Panc1 (cell line): ENCODE data around the gene CLCN7. TPM values are rescaled to one million over a fixed set of nuclear protein-coding genes. Genes with fewer than 3 reads are reported as not detected.

Source experiments
- ATAC-seq: fragments of 200-7000 bp; cut with Tn5 transposase; 2 replicates; pipeline ENCODE4 v1.9.1; 2020; ENCODE audit warnings: mild to moderate bottlenecking, moderate library complexity
- BruUV-seq: library from RNA; stranded (reverse); fragments of 400-500 nt; replicated peaks from 2 replicates; lab custom pipeline; 2021; lab: Mats Ljungman, UMichigan
- CTCF ChIA-PET: fragments of 300-600 bp; sonication (Branson Sonifier 250); formaldehyde crosslinking; loops from one replicate; lab custom pipeline; 2022; ENCODE audit warnings: antibody characterized with exemption; lab: Charles Lee
- POLR2A ChIA-PET: fragments of 300-600 bp; sonication (Branson Sonifier 250); formaldehyde crosslinking; loops from one replicate; lab custom pipeline; 2022; ENCODE audit warnings: antibody characterized with exemption; lab: Charles Lee
- DNase-seq: peaks from one replicate; pipeline ENCODE4 v3.0.0-alpha.2; 2010; ENCODE audit warnings: low read depth, low spot score
- H3K27ac ChIP-seq: 2 replicates; pipeline ENCODE4 v1.5.1; 2011; ENCODE audit warnings: mild to moderate bottlenecking, low read length, inconsistent platforms
- H3K27me3 ChIP-seq: fragments of 200-500 bp; sonication (Bioruptor generic); 2 replicates; pipeline ENCODE4 v1.6.0; 2014; ENCODE audit warnings: low read length, inconsistent platforms; ENCODE audit not compliant: control insufficient read depth, insufficient read depth
- H3K36me3 ChIP-seq: fragments of 200-500 bp; sonication (Bioruptor generic); 2 replicates; pipeline ENCODE4 v1.5.1; 2014; ENCODE audit warnings: inconsistent platforms, mild to moderate bottlenecking, low read length, moderate library complexity; ENCODE audit not compliant: control insufficient read depth, insufficient read depth
- H3K4me1 ChIP-seq: 2 replicates; pipeline ENCODE4 v1.5.1; 2011; ENCODE audit warnings: inconsistent platforms, mild to moderate bottlenecking, low read length, moderate library complexity; ENCODE audit not compliant: control insufficient read depth, insufficient read depth
- H3K4me3 ChIP-seq, 2 experiments: 2 replicates each; pipeline ENCODE4 v1.5.1; 2011 to 2012; ENCODE audit warnings: low read depth in 2 of 2, low read length in 2 of 2, mild to moderate bottlenecking in 2 of 2, inconsistent platforms in 1 of 2, moderate library complexity in 1 of 2
- H3K9me3 ChIP-seq: fragments of 200-500 bp; sonication (Bioruptor generic); 2 replicates; pipeline ENCODE4 v1.5.1; 2014; ENCODE audit warnings: low read depth, mild to moderate bottlenecking, inconsistent platforms, low read length, moderate library complexity; ENCODE audit not compliant: control insufficient read depth, insufficient read depth
- POLR2AphosphoS5 ChIP-seq: IDR thresholded peaks from 2 replicates; pipeline ENCODE4 v1.6.1; 2012; ENCODE audit warnings: mild to moderate bottlenecking, low read depth, low read length, moderate library complexity
- SIN3A ChIP-seq: IDR thresholded peaks from 2 replicates; pipeline ENCODE4 v1.6.1; 2012; ENCODE audit warnings: low read depth, mild to moderate bottlenecking, low read length, moderate library complexity, borderline replicate concordance; ENCODE audit not compliant: insufficient read depth
- TCF7L2 ChIP-seq: IDR thresholded peaks from 2 replicates; pipeline ENCODE4 v1.6.1; 2011; ENCODE audit warnings: mild to moderate bottlenecking, low read depth, low read length, inconsistent platforms
- in situ Hi-C: cut with HindIII; loops from 2 replicates; pipeline ENCODE4 v1.10.0; 2016; ENCODE audit warnings: low sequenced_read_pairs, low pct_unique_long_range_greater_than_20kb
- intact Hi-C: fragments of 100-400 bp; cut with micrococcal nuclease; formaldehyde crosslinking; loops from one replicate; pipeline ENCODE4 v1.10.0; 2022; ENCODE audit not compliant: unreplicated experiment
- total RNA-seq: library from RNA; stranded (reverse); gene quantifications from one replicate; pipeline ENCODE4 v1.2.1, GENCODE V29; 2021; ENCODE audit not compliant: unreplicated experiment
- TF ChIP-seq, protein P1 (sequence below): fragments of 450-650 bp; IDR thresholded peaks from 2 replicates; pipeline ENCODE4 v1.5.1; 2017; ENCODE audit warnings: mild to moderate bottlenecking
- TF ChIP-seq, protein P2 (sequence below), 2 experiments: IDR thresholded peaks; 2 replicates each; pipeline ENCODE4 v1.6.1; 2011 to 2012; ENCODE audit warnings: low read depth in 2 of 2, control low read depth in 1 of 2, low read length in 1 of 2, mild to moderate bottlenecking in 1 of 2, moderate library complexity in 1 of 2; ENCODE audit not compliant: insufficient read depth in 1 of 2

CLCN7 gene
- total RNA-seq, 1 experiment from 2014 or later, result 179 TPM

DNA sequence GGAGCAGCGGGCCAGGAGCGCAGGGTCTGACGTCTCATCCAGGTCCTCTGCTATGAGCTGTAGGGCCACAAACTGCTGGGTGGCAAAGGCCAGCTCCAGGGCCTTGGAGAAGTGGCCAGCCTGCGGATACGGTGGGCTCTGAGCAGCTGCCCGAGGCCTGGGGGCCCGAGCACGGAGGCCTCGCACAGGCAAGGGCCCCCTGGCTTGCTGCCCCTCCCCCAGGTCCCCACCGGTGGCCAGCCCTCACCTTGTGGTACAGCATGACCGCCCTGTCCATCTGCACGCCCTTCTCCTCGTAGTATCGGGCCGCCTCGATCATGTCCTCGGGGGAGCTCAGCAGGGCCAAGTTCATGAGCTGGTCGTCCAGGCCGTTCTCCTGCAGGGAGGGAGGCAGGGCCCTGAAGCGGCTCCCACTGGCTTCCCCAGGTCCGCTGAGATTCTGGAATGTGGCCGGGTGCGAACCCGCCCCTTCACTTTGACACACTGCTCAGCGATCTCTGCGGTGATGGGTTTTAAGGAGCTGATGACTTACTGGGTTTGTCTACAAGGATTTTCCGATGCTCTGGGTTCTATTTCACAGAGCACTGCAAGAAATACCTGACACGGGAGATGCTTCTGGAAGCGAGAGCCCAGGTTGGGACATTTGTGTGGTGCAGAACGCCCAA, 48.9 kb upstream of the CLCN7 start:
- H3K27ac ChIP-seq, result no peak overlapping the region
- H3K4me1 ChIP-seq, result no peaks in the 10 kb centered on the region
- no TSS peak for BruUV-seq
- intact Hi-C loops, result no loop called here
- no peaks in the 10 kb centered on the region for H3K9me3 ChIP-seq
- no peaks in the 10 kb centered on the region for H3K36me3 ChIP-seq
- no peak overlapping the region for H3K4me3 ChIP-seq
- TF ChIP-seq, protein P1, sequence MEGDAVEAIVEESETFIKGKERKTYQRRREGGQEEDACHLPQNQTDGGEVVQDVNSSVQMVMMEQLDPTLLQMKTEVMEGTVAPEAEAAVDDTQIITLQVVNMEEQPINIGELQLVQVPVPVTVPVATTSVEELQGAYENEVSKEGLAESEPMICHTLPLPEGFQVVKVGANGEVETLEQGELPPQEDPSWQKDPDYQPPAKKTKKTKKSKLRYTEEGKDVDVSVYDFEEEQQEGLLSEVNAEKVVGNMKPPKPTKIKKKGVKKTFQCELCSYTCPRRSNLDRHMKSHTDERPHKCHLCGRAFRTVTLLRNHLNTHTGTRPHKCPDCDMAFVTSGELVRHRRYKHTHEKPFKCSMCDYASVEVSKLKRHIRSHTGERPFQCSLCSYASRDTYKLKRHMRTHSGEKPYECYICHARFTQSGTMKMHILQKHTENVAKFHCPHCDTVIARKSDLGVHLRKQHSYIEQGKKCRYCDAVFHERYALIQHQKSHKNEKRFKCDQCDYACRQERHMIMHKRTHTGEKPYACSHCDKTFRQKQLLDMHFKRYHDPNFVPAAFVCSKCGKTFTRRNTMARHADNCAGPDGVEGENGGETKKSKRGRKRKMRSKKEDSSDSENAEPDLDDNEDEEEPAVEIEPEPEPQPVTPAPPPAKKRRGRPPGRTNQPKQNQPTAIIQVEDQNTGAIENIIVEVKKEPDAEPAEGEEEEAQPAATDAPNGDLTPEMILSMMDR, result no peak
- TF ChIP-seq SIN3A (no peak), TCF7L2 (no peak), POLR2AphosphoS5 (no peak)
- TF ChIP-seq, protein P2, sequence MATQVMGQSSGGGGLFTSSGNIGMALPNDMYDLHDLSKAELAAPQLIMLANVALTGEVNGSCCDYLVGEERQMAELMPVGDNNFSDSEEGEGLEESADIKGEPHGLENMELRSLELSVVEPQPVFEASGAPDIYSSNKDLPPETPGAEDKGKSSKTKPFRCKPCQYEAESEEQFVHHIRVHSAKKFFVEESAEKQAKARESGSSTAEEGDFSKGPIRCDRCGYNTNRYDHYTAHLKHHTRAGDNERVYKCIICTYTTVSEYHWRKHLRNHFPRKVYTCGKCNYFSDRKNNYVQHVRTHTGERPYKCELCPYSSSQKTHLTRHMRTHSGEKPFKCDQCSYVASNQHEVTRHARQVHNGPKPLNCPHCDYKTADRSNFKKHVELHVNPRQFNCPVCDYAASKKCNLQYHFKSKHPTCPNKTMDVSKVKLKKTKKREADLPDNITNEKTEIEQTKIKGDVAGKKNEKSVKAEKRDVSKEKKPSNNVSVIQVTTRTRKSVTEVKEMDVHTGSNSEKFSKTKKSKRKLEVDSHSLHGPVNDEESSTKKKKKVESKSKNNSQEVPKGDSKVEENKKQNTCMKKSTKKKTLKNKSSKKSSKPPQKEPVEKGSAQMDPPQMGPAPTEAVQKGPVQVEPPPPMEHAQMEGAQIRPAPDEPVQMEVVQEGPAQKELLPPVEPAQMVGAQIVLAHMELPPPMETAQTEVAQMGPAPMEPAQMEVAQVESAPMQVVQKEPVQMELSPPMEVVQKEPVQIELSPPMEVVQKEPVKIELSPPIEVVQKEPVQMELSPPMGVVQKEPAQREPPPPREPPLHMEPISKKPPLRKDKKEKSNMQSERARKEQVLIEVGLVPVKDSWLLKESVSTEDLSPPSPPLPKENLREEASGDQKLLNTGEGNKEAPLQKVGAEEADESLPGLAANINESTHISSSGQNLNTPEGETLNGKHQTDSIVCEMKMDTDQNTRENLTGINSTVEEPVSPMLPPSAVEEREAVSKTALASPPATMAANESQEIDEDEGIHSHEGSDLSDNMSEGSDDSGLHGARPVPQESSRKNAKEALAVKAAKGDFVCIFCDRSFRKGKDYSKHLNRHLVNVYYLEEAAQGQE (IDR thresholded peaks at IDR 0.05; ENCODE audit: insufficient read depth in 1 of 2, low read depth in 2 of 2, low read length in 1 of 2), result no peak
- CTCF ChIA-PET, result no interaction called here
- POLR2A ChIA-PET, result no interaction called here
- ATAC-seq (no peak), DNase-seq (no peak)
- no peaks in the 10 kb centered on the region for H3K27me3 ChIP-seq
- in situ Hi-C loops, result no loop called here

DNA sequence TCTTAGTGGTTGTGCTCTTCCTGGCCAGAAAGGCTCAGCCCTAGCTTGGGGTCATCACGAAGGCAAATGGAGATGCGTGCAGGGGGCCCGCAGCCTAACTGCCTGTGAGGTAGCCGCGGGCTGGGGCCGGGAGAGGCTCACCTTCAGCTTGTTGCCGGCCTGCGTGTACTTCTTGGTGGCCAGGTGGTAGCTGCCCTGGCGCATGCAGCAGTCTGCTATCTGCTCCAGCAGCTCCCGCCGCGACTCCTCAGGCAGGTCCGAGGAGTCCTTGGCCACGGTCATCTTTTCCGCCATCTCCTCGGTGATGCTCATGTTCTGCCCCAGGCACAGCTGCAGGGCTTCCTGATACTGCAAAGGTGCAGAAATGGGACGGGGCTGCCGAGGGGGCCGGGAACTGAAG, 45.6 kb upstream of the CLCN7 start:
- CTCF ChIA-PET, result no interaction called here
- TF ChIP-seq, protein P1, result no peak
- TF ChIP-seq POLR2AphosphoS5, result no peak
- TF ChIP-seq, protein P2 (IDR thresholded peaks at IDR 0.05; ENCODE audit: insufficient read depth in 1 of 2, low read depth in 2 of 2, low read length in 1 of 2), result no peak
- no peak for TF ChIP-seq TCF7L2
- Histone ChIP-seq H3K9me3 (no peaks in the 10 kb centered on the region), H3K36me3 (no peaks in the 10 kb centered on the region), H3K4me3 (no peak overlapping the region), H3K27me3 (no peaks in the 10 kb centered on the region), H3K27ac (no peak overlapping the region), H3K4me1 (no peaks in the 10 kb centered on the region)
- DNase-seq (no peak), ATAC-seq (no peak)
- intact Hi-C loops (no loop called here), in situ Hi-C loops (no loop called here)
- POLR2A ChIA-PET, result no interaction called here
- no TSS peak for BruUV-seq
